Measurements from ENCODE around the gene TXNDC16. TPM values are rescaled to one million over a fixed set of nuclear protein-coding genes. Genes with fewer than 3 reads are reported as not detected.
A peak's percentile ranks its signal among the peaks of the same experiment; 100 is the strongest.

The TXNDC16 gene
- total RNA-seq, 2 experiments from 2014 or later = 8.8 to 9.4 TPM

DNA sequence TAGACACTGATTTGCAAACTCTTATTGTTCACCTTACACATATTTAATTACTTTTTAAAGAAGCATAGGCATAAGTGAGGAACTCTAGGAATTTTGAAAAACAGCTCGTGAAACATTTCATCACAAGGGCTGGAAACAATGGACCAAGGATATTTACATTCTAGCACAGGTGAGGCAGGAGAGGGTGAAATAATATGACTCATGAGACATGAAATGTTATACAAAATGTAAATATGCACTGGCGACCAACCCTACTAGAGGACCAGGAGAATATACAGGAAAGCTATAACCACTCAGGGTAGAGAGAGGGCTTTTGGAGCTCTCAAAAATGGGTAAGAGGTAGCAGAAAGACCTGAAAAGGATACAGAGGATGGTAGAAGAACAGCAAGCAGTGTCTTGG lies 122.9 kb downstream of the TXNDC16 start:
- peaks cover 10% of the 10 kb centered on the region for H3K4me1 Mint-ChIP-seq
- DNase-seq = no peak
- no peak overlapping the region for H3K27ac Mint-ChIP-seq
- POLR2A ChIA-PET = no interaction called here
- no peak overlapping the region for H3K4me3 Mint-ChIP-seq
- H3K9me3 Mint-ChIP-seq = no peaks in the 10 kb centered on the region
- H3K27me3 Mint-ChIP-seq = peaks cover under 1% of the 10 kb centered on the region
- CTCF ChIA-PET = no interaction called here
- peaks cover 12% of the 10 kb centered on the region for H3K36me3 Mint-ChIP-seq (ENCODE audit: low read depth)

GRCh38 chr14:52427460-52427859 lies 124.8 kb downstream of the TXNDC16 start:
- no peak for DNase-seq
- no peaks in the 10 kb centered on the region for H3K9me3 Mint-ChIP-seq
- POLR2A ChIA-PET = no interaction called here
- H3K36me3 Mint-ChIP-seq (ENCODE audit: low read depth) = peaks cover 12% of the 10 kb centered on the region
- CTCF ChIA-PET = no interaction called here
- H3K4me1 Mint-ChIP-seq = peaks cover 10% of the 10 kb centered on the region
- no peak overlapping the region for H3K27ac Mint-ChIP-seq
- H3K27me3 Mint-ChIP-seq = peaks cover 2% of the 10 kb centered on the region
- no peak overlapping the region for H3K4me3 Mint-ChIP-seq

DNA sequence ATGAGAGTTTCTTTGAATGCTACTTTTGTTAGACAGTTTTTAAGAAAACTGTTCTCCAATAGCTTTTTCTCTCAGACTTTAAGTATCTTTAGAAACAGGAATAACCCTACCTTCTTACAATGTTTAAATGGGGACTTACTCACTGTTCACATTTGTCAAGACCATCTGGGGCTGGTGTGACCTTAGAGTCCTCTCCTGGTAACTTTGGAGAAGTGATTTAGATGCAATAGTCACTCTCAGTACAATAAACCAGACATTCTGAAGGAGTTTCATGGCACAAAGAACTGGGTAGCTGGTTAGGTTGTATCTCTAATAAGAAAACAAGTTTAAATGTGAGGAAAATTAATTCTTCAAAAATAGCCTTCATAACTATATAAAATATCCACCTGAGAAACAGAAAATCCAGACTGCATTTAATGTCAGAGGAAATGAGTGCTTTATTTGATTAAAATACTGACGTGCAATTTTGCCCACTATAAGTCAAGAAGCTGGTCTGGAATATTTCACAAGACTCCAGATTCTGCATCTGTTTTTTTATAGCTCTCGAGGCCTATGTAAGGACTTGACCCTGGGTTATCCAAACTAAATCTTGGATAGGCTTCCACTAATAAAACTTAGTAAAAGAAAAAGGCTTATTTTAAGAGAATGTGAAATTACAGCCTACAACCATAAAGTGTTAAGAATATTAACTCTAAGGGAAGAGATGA lies 129.5 kb downstream of the TXNDC16 start:
- H3K4me3 Mint-ChIP-seq = no peak overlapping the region
- DNase-seq = no peak
- H3K4me1 Mint-ChIP-seq = peaks cover 9% of the 10 kb centered on the region
- ChIA-PET POLR2A (no interaction called here), CTCF (interaction anchor here (1.0 to 1.6 kb wide), 2 partner anchors 72 to 112 kb away, joined by 3 to 4 read pairs; no protein-coding TSS in a partner anchor)
- no peaks in the 10 kb centered on the region for H3K9me3 Mint-ChIP-seq
- peaks cover 7% of the 10 kb centered on the region for H3K36me3 Mint-ChIP-seq (ENCODE audit: low read depth)
- H3K27me3 Mint-ChIP-seq = peaks cover 6% of the 10 kb centered on the region
- H3K27ac Mint-ChIP-seq = no peak overlapping the region

- peaks cover 41% of the 10 kb centered on the region for H3K4me1 Mint-ChIP-seq
- H3K27me3 Mint-ChIP-seq = peaks cover 3% of the 10 kb centered on the region
- CTCF ChIA-PET = no interaction called here
- no peak overlapping the region for H3K27ac Mint-ChIP-seq
- H3K36me3 Mint-ChIP-seq (ENCODE audit: low read depth) = peaks cover 8% of the 10 kb centered on the region
- DNase-seq = no peak
- peaks cover 2% of the 10 kb centered on the region for H3K9me3 Mint-ChIP-seq
- no peak overlapping the region for H3K4me3 Mint-ChIP-seq
- POLR2A ChIA-PET = interaction anchor here (1.3 kb wide), 1 partner anchor 103 kb away, joined by 3 read pairs; no protein-coding TSS in a partner anchor
These were observed 135.2 kb downstream of the TXNDC16 start for GRCh38 chr14:52417139-52417538.

GRCh38 chr14:52413729-52414408 lies 138.4 kb downstream of the TXNDC16 start:
- POLR2A ChIA-PET = interaction anchor here (0.8 to 3.7 kb wide), 8 partner anchors 12 to 412 kb away, joined by 3 to 19 read pairs (median 10); partner anchors contain the start of gene PTGER2
- no peak for DNase-seq
- CTCF ChIA-PET = interaction anchor here (0.9 to 2.3 kb wide), 4 partner anchors 10 to 97 kb away, joined by 3 to 9 read pairs (median 6); no protein-coding TSS in a partner anchor
- Mint-ChIP-seq H3K36me3 (ENCODE audit: low read depth) (peaks cover 8% of the 10 kb centered on the region), H3K9me3 (peaks cover 2% of the 10 kb centered on the region), H3K27ac (peak overlapping the region; percentile 75), H3K27me3 (no peaks in the 10 kb centered on the region), H3K4me3 (peak overlapping the region; percentile 50), H3K4me1 (peaks cover 50% of the 10 kb centered on the region)

GRCh38 chr14:52412426-52412825 lies 139.9 kb downstream of the TXNDC16 start:
- peaks cover 2% of the 10 kb centered on the region for H3K27me3 Mint-ChIP-seq
- POLR2A ChIA-PET = interaction anchor here (1.3 to 3.7 kb wide), 4 partner anchors 12 to 101 kb away, joined by 3 to 19 read pairs (median 10); no protein-coding TSS in a partner anchor
- H3K4me1 Mint-ChIP-seq = peaks cover 44% of the 10 kb centered on the region
- H3K27ac Mint-ChIP-seq = no peak overlapping the region
- CTCF ChIA-PET = interaction anchor here (1.0 to 2.3 kb wide), 3 partner anchors 9 to 113 kb away, joined by 3 to 9 read pairs (median 5); no protein-coding TSS in a partner anchor
- DNase-seq = no peak
- H3K9me3 Mint-ChIP-seq = peaks cover 2% of the 10 kb centered on the region
- peaks cover 8% of the 10 kb centered on the region for H3K36me3 Mint-ChIP-seq (ENCODE audit: low read depth)
- H3K4me3 Mint-ChIP-seq = no peak overlapping the region

- Mint-ChIP-seq H3K27me3 (peaks cover 9% of the 10 kb centered on the region), H3K4me1 (peaks cover 64% of the 10 kb centered on the region), H3K27ac (no peak overlapping the region), H3K9me3 (peaks cover 4% of the 10 kb centered on the region), H3K36me3 (ENCODE audit: low read depth) (peaks cover 17% of the 10 kb centered on the region), H3K4me3 (no peak overlapping the region)
- ChIA-PET CTCF (no interaction called here), POLR2A (interaction anchor here (0.6 to 2.3 kb wide), 4 partner anchors 80 to 95 kb away, joined by 3 to 8 read pairs (median 4); partner anchors contain the start of gene PTGER2)
- no peak for DNase-seq
These were observed 147.0 kb downstream of the TXNDC16 start for GRCh38 chr14:52405314-52405713.

- no peak for DNase-seq
- peaks cover 22% of the 10 kb centered on the region for H3K36me3 Mint-ChIP-seq (ENCODE audit: low read depth)
- H3K27me3 Mint-ChIP-seq = peaks cover 10% of the 10 kb centered on the region
- CTCF ChIA-PET = interaction anchor here (1.2 to 2.3 kb wide), 2 partner anchors 10 to 98 kb away, joined by 3 to 9 read pairs; no protein-coding TSS in a partner anchor
- POLR2A ChIA-PET = interaction anchor here (0.7 to 5.2 kb wide), 8 partner anchors 12 to 746 kb away, joined by 3 to 66 read pairs (median 19); partner anchors contain the start of gene PTGER2
- peaks cover 70% of the 10 kb centered on the region for H3K4me1 Mint-ChIP-seq
- no peak overlapping the region for H3K4me3 Mint-ChIP-seq
- H3K27ac Mint-ChIP-seq = peak overlapping the region; percentile 40
- peaks cover 8% of the 10 kb centered on the region for H3K9me3 Mint-ChIP-seq
These were observed 149.3 kb downstream of the TXNDC16 start for GRCh38 chr14:52402812-52403526.

GRCh38 chr14:52400846-52401245 lies 151.5 kb downstream of the TXNDC16 start:
- Mint-ChIP-seq H3K27me3 (peaks cover 15% of the 10 kb centered on the region), H3K4me1 (peaks cover 67% of the 10 kb centered on the region), H3K4me3 (no peak overlapping the region), H3K27ac (peak overlapping the region; percentile 70), H3K9me3 (peaks cover 12% of the 10 kb centered on the region), H3K36me3 (ENCODE audit: low read depth) (peaks cover 35% of the 10 kb centered on the region)
- CTCF ChIA-PET = interaction anchor here (0.7 to 1.8 kb wide), 8 partner anchors 12 to 101 kb away, joined by 3 to 8 read pairs (median 6); partner anchors contain the start of gene PTGER2
- no peak for DNase-seq
- POLR2A ChIA-PET = interaction anchor here (0.7 to 5.2 kb wide), 14 partner anchors 9 to 573 kb away, joined by 3 to 66 read pairs (median 8); partner anchors contain the start of genes GPR137C, PTGER2 and TXNDC16

DNA sequence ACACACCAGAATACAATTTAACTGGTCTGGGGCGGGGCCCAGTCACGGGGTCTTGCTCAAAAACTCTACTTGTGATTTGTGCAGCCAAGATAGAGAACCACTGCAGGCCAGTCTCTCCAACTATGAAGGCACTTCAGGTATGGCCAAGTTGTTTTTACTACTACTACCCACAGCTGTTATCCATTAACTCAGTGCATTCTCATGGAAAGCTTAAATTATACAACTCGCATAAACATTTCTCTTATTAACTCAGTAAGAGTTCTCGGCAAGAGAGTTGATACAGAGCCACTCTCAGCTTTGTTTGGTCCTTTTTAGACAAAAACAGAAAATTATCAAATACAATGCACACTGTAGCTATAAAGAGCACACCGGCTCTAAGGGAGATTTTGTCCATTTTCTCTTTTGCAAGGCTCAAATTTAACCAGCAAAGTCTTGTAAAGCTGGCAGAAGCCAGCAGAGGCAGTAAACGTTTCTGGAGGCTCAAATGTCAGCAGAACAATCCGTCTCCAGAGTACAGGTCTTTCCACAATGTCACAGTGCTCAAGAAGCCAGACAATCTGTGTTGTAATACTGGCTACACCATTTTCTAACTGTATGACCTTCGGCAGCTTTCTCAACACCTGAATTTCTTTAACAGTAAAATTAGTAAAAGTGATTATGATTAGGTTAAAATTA lies 152.2 kb downstream of the TXNDC16 start:
- POLR2A ChIA-PET = interaction anchor here (0.7 to 5.2 kb wide), 12 partner anchors 13 to 572 kb away, joined by 3 to 66 read pairs (median 12); partner anchors contain the start of genes GPR137C, PTGER2 and TXNDC16
- Mint-ChIP-seq H3K4me1 (peaks cover 65% of the 10 kb centered on the region), H3K36me3 (ENCODE audit: low read depth) (peaks cover 38% of the 10 kb centered on the region), H3K27me3 (peaks cover 16% of the 10 kb centered on the region), H3K27ac (peak overlapping the region; percentile 70), H3K9me3 (peaks cover 18% of the 10 kb centered on the region), H3K4me3 (no peak overlapping the region)
- DNase-seq = no peak
- CTCF ChIA-PET = interaction anchor here (0.7 to 1.8 kb wide), 5 partner anchors 13 to 100 kb away, joined by 4 to 6 read pairs (median 5); partner anchors contain the start of gene PTGER2

GRCh38 chr14:52399104-52399503 lies 153.2 kb downstream of the TXNDC16 start:
- Mint-ChIP-seq H3K4me3 (no peak overlapping the region), H3K27ac (no peak overlapping the region), H3K36me3 (ENCODE audit: low read depth) (peaks cover 30% of the 10 kb centered on the region), H3K27me3 (peaks cover 9% of the 10 kb centered on the region), H3K4me1 (peaks cover 59% of the 10 kb centered on the region), H3K9me3 (peaks cover 21% of the 10 kb centered on the region)
- CTCF ChIA-PET = no interaction called here
- no peak for DNase-seq
- POLR2A ChIA-PET = no interaction called here

DNA sequence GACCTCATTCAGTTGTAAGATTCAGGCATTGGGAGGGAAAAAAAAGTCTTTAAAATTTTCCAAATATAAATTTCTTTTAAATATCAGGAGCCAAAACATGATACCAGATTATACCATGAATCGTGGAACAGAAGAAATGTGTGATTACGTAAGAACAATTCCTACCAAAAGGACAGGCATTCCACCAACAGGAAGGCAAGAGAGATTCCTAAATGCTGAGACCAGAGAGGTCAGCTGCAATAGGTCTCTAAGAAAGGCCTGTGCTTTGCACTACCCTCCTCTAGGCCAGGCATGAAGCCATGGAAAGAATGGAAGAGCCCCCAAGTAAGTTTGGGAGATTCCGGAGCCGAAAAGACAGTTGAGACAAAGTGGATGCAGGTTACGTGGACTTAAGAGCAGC lies 154.5 kb downstream of the TXNDC16 start:
- ChIA-PET CTCF (no interaction called here), POLR2A (no interaction called here)
- Mint-ChIP-seq H3K9me3 (peaks cover 21% of the 10 kb centered on the region), H3K4me1 (peaks cover 53% of the 10 kb centered on the region), H3K27ac (no peak overlapping the region), H3K27me3 (peaks cover 9% of the 10 kb centered on the region), H3K4me3 (no peak overlapping the region), H3K36me3 (ENCODE audit: low read depth) (peaks cover 27% of the 10 kb centered on the region)
- DNase-seq = no peak

Measured in activated CD4-positive, alpha-beta memory T cell treated with anti-CD3 and anti-CD28 coated beads, Interleukin-2, amount 10 ng/mL, durations not matched to agents 7 days and 5 days (primary cell).